ENCODE measurements around the gene IGLL1. TPM values are rescaled to one million over a fixed set of nuclear protein-coding genes. Genes with fewer than 3 reads are reported as not detected.
"Not testable (repeated sequence)": the region's sequence is repeated elsewhere in the genome, so short reads cannot be mapped to it uniquely, and the experiment has no call there.

Gene IGLL1
- polyA plus RNA-seq, 12 donors: 0.29 to 7.2 (median 0.49) TPM; not detected in 3

- not testable (repeated sequence) for DNase-seq
Measured at GRCh38 chr22:23542391-23542790, 37.7 kb downstream of the IGLL1 start.

- DNase-seq: not testable (repeated sequence)
Measured at GRCh38 chr22:23541849-23542281, 38.2 kb downstream of the IGLL1 start.

- not testable (repeated sequence) for DNase-seq
Measured at GRCh38 chr22:23540837-23541236, 39.3 kb downstream of the IGLL1 start.

- not testable (repeated sequence) for DNase-seq
Measured at GRCh38 chr22:23539839-23540198, 40.3 kb downstream of the IGLL1 start.

- DNase-seq: peak; percentile 70
Measured at GRCh38 chr22:23539135-23539838, 40.8 kb downstream of the IGLL1 start.

GRCh38 chr22:23538696-23539030 is 41.4 kb downstream of the IGLL1 start:
- DNase-seq: not testable (repeated sequence)

GRCh38 chr22:23537830-23538695 is 42.0 kb downstream of the IGLL1 start:
- DNase-seq: not testable (repeated sequence)

- no peak for DNase-seq
Measured at GRCh38 chr22:23537416-23537815, 42.7 kb downstream of the IGLL1 start.

- DNase-seq: no peak
Measured at GRCh38 chr22:23536821-23537345, 43.2 kb downstream of the IGLL1 start.

- not testable (repeated sequence) for DNase-seq
Measured at GRCh38 chr22:23535790-23536661, 44.1 kb downstream of the IGLL1 start.

- DNase-seq: no peak
Measured at GRCh38 chr22:23534851-23535717, 45.0 kb downstream of the IGLL1 start.

- DNase-seq: no peak
Measured at GRCh38 chr22:23534201-23534850, 45.8 kb downstream of the IGLL1 start.

GRCh38 chr22:23533771-23534191 is 46.3 kb downstream of the IGLL1 start:
- DNase-seq: no peak

- no peak for DNase-seq
Measured at GRCh38 chr22:23533328-23533762, 46.7 kb downstream of the IGLL1 start.

- no peak for DNase-seq
Measured at GRCh38 chr22:23532731-23533130, 47.4 kb downstream of the IGLL1 start.

GRCh38 chr22:23531966-23532705 is 48.0 kb downstream of the IGLL1 start:
- no peak for DNase-seq

GRCh38 chr22:23531283-23531956 is 48.7 kb downstream of the IGLL1 start:
- DNase-seq: no peak

- DNase-seq: no peak
Measured at GRCh38 chr22:23530766-23531282, 49.3 kb downstream of the IGLL1 start.

GRCh38 chr22:23530106-23530505 is 50.0 kb downstream of the IGLL1 start:
- DNase-seq: no peak

All from muscle of arm (tissue), 12 donors.